Sigmoid colon (tissue), 7 donors: ENCODE results near the gene HECW1. TPM values are rescaled to one million over a fixed set of nuclear protein-coding genes. Genes with fewer than 3 reads are reported as not detected.

Experiments used
- DNase-seq: peaks from one replicate; pipeline ENCODE4 v3.0.0-alpha.2; 2019
- H3K27ac ChIP-seq, 4 donors: fragments of 200-600 bp; sonication (generic); one replicate each; pipeline ENCODE4 v1.5.1; 2016 to 2019; ENCODE audit warnings: mild to moderate bottlenecking in 1 of 4
- H3K27me3 ChIP-seq, 3 donors: fragments of 200-600 bp; sonication (generic); one replicate each; pipeline ENCODE4 v1.5.1; 2019; ENCODE audit warnings: mild to moderate bottlenecking in 1 of 3
- H3K36me3 ChIP-seq, 4 donors: fragments of 200-600 bp; sonication (generic); one replicate each; pipeline ENCODE4 v1.5.1; 2016 to 2019
- H3K4me1 ChIP-seq, 4 donors: fragments of 200-600 bp; sonication (generic); one replicate each; pipeline ENCODE4 v1.5.1; 2017 to 2019
- H3K4me3 ChIP-seq, 4 donors: fragments of 200-600 bp; sonication (generic); one replicate each; pipeline ENCODE4 v1.5.1; 2017 to 2019; ENCODE audit warnings: mild to moderate bottlenecking in 2 of 4, moderate library complexity in 1 of 4
- H3K9me3 ChIP-seq, 4 donors: fragments of 200-600 bp in 3 of 4; sonication (generic) in 3 of 4; one replicate each; pipeline versions ENCODE4 v1.5.1 to v1.6.1; 2013 to 2019
- EP300 ChIP-seq, 4 donors: sonication (generic); formaldehyde crosslinking; IDR thresholded peaks; one replicate each; pipeline ENCODE4 v1.6.1; 2017; ENCODE audit warnings: antibody characterized with exemption in 4 of 4
- POLR2A ChIP-seq, 2 donors: fragments of 450-650 bp; IDR thresholded peaks; one replicate each; pipeline ENCODE4 v1.6.1; 2016; ENCODE audit warnings: antibody characterized with exemption in 2 of 2, mild to moderate bottlenecking in 2 of 2, moderate library complexity in 2 of 2
- POLR2AphosphoS5 ChIP-seq, 4 donors: sonication (generic); formaldehyde crosslinking; IDR thresholded peaks; one replicate each; pipeline ENCODE4 v1.6.1; 2017; ENCODE audit warnings: antibody characterized with exemption in 4 of 4
- WGBS, 2 donors: extraction: QIAGEN DNeasy Blood & Tissue Kit; methylation state at CpG; one replicate each; pipeline ENCODE4 v1.1.7; 2013; 5-methylcytosine and 5-hydroxymethylcytosine counted together
- intact Hi-C: fragments of 100-400 bp; cut with DNase I; formaldehyde crosslinking; loops from one replicate; pipeline ENCODE4 v1.15.1; 2023
- polyA plus RNA-seq, 3 donors: library from polyadenylated mRNA; stranded (reverse); fragments of 200-250 nt; gene quantifications; one replicate each; pipeline ENCODE4 v1.2.3, GENCODE V29; 2013
- total RNA-seq, 4 donors: library from RNA; depleted of rRNA; stranded (reverse); fragments of >200 nt; gene quantifications; one replicate each; pipeline ENCODE4 v1.1.0, GENCODE V29; 2016
- TF ChIP-seq, protein P1 (sequence below), 4 experiments: fragments of 450-650 bp in 3 of 4; fragments of 200-600 bp in 1 of 4; IDR thresholded peaks; one replicate each; pipeline ENCODE4 v1.5.1; 2016 to 2019; ENCODE audit warnings: antibody characterized with exemption in 4 of 4, mild to moderate bottlenecking in 3 of 4, moderate library complexity in 2 of 4
- donor health status: healthy with polysubstance abuse.
- donor health status: Bipolar disorder and iron deficiency.
- donor health status: healthy.

HECW1 gene
- total and polyA plus RNA-seq, 7 donors, result 0.33 to 7.8 (median 1.2) TPM

DNA sequence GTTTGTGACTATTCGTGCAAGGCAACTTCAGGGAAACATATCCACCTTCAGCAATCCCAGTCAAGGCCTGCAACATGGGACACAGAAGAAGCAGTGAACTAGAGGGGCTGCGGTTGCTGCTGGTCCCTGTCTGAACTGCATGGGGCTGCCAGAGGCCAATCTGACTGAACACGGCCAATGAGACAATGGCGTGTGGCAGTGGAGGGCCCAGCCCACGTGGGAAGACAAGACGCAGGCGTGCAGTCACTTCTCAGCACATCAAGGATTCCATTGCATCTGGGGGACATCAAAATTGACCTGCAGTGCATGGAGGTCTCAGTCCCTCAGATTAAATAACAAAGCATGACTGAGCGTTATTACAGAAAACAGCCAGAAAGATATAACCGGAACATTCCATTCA, 215.9 kb downstream of the HECW1 start:
- TF ChIP-seq, protein P1, sequence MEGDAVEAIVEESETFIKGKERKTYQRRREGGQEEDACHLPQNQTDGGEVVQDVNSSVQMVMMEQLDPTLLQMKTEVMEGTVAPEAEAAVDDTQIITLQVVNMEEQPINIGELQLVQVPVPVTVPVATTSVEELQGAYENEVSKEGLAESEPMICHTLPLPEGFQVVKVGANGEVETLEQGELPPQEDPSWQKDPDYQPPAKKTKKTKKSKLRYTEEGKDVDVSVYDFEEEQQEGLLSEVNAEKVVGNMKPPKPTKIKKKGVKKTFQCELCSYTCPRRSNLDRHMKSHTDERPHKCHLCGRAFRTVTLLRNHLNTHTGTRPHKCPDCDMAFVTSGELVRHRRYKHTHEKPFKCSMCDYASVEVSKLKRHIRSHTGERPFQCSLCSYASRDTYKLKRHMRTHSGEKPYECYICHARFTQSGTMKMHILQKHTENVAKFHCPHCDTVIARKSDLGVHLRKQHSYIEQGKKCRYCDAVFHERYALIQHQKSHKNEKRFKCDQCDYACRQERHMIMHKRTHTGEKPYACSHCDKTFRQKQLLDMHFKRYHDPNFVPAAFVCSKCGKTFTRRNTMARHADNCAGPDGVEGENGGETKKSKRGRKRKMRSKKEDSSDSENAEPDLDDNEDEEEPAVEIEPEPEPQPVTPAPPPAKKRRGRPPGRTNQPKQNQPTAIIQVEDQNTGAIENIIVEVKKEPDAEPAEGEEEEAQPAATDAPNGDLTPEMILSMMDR (IDR thresholded peaks at IDR 0.05), result no peak
- no peak for TF ChIP-seq EP300 (IDR thresholded peaks at IDR 0.05)
- no peak for TF ChIP-seq POLR2A (IDR thresholded peaks at IDR 0.05)
- TF ChIP-seq POLR2AphosphoS5 (IDR thresholded peaks at IDR 0.05), result no peak
- Histone ChIP-seq H3K27me3 (no peaks in the 10 kb centered on the region), H3K9me3 (no peaks in the 10 kb centered on the region), H3K4me1 (no peaks in the 10 kb centered on the region), H3K36me3 (no peaks in the 10 kb centered on the region), H3K27ac (no peak overlapping the region), H3K4me3 (no peak overlapping the region)
- no peak for DNase-seq
- WGBS, 2 donors, result 90 to 93% methylated on average over 9 of the region's 9 CpGs
- intact Hi-C loops, result no loop called here

DNA sequence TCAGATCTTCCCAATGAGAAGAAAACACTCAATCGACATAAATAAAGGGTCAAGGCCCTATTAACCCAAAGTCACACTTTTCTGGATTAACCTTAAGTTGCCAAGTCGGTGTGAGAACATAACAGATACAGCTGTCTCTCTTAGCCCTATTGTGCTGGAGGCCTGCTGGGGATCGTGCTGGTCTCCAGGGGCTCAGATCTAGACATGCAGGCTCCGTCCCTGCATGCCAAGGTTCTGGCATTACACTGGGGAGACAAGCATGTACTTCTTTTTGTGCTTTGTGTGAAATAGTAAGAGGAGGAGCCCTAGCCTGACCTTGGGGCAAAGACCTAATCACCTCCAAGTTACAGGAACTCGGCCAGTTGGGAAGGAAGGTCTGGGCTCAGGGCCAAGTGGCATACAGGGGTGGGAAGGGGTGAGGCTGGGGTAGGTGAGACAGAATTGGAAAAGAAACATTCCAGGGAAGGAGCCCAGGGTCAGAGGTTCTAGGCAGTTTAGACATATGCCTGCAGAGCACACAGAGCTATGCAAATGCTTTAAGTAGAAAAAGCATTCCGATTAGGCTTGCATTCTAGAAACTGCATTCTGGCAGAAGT, 216.4 kb downstream of the HECW1 start:
- no peak overlapping the region for H3K27ac ChIP-seq
- no peaks in the 10 kb centered on the region for H3K36me3 ChIP-seq
- H3K27me3 ChIP-seq, result no peaks in the 10 kb centered on the region
- no peaks in the 10 kb centered on the region for H3K4me1 ChIP-seq
- H3K9me3 ChIP-seq, result no peaks in the 10 kb centered on the region
- intact Hi-C loops, result no loop called here
- H3K4me3 ChIP-seq, result no peak overlapping the region
- TF ChIP-seq POLR2A (IDR thresholded peaks at IDR 0.05) (no peak), EP300 (IDR thresholded peaks at IDR 0.05) (no peak), POLR2AphosphoS5 (IDR thresholded peaks at IDR 0.05) (no peak)
- TF ChIP-seq, protein P1 (IDR thresholded peaks at IDR 0.05), result no peak
- no peak for DNase-seq
- 59 to 66% methylated on average over 6 of the region's 6 CpGs for WGBS, 2 donors

DNA sequence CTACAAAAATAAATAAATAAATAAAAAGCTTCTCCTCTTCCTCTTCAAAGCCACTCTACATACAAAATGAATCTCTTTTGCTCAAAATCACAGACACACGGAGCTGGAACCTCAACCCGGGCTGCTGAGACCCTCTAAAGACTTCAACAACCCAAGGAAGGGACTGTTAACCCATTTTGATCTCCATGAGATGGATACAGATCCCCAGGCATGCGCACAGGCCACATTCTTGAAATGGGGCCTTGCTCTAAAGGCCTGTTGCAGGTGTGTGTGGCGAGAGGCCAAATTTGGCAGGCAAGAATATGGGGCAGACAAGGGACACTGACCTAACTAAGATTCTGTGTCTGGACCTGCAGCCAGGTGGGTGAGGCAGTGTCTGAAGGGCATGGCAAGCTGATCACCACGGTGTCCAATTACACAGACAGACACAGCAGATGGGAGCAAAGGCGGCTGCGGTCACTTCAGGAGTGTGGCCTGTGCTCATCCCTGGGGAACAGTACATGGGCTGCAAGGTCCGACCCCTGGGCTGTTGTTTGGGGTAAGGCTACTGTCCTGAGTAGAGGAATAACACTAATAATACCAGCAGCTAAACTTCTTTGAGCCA, 219.8 kb downstream of the HECW1 start:
- Histone ChIP-seq H3K4me1 (no peaks in the 10 kb centered on the region), H3K4me3 (no peak overlapping the region), H3K27ac (no peak overlapping the region), H3K27me3 (no peaks in the 10 kb centered on the region), H3K36me3 (no peaks in the 10 kb centered on the region), H3K9me3 (no peaks in the 10 kb centered on the region)
- TF ChIP-seq EP300 (IDR thresholded peaks at IDR 0.05) (no peak), POLR2A (IDR thresholded peaks at IDR 0.05) (no peak), POLR2AphosphoS5 (IDR thresholded peaks at IDR 0.05) (no peak)
- TF ChIP-seq, protein P1 (IDR thresholded peaks at IDR 0.05), result no peak
- 80 to 88% methylated on average over 8 of the region's 8 CpGs for WGBS, 2 donors
- intact Hi-C loops, result no loop called here
- no peak for DNase-seq

DNA sequence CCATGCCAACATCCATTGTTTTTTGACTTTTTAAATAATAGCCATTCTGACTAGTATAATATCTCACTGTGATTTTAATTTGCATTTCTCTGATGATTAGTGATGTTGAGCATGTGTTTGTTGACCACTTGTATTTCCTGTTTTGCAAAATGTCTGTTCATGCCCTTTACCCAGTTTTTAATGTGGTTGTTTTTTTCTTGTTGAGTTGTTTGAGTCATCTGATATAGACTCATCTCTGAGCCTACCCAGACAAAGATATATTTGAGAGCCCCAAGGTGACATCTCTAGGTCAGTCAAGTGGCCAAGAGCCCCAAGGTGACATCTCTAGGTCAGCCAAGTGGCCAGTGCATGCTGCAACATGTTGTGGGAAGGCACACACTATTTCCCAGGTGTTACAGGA, 224.7 kb downstream of the HECW1 start:
- no peaks in the 10 kb centered on the region for H3K36me3 ChIP-seq
- peaks cover 0 to 3% (median 0%) of the 10 kb centered on the region in 3 donors for H3K27me3 ChIP-seq
- DNase-seq, result no peak
- H3K4me3 ChIP-seq, result no peak overlapping the region
- no peaks in the 10 kb centered on the region for H3K4me1 ChIP-seq
- TF ChIP-seq EP300 (IDR thresholded peaks at IDR 0.05), result no peak
- no peak for TF ChIP-seq POLR2AphosphoS5 (IDR thresholded peaks at IDR 0.05)
- TF ChIP-seq, protein P1 (IDR thresholded peaks at IDR 0.05), result no peak
- TF ChIP-seq POLR2A (IDR thresholded peaks at IDR 0.05), result no peak
- intact Hi-C loops, result no loop called here
- no peak overlapping the region for H3K27ac ChIP-seq
- H3K9me3 ChIP-seq, result no peaks in the 10 kb centered on the region

DNA sequence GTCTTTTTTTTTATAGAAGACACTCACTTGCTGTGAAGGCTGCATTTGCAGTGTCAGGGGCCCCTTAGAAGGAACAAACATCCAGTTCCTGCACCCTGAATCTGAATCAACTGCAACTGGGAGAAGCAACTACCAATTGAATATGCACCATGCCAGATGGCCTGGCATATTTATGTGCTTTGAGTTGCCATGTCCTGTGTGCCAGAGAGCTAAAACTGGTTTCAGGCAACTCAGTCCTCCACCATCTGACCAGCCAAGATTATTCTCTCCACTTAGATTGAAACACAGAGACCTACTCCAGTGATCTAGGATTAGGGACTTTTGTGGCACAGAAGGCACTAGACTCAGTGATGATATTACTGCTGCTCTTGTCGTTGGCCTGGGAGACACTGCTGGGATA, 225.4 kb downstream of the HECW1 start:
- Histone ChIP-seq H3K36me3 (no peaks in the 10 kb centered on the region), H3K4me1 (no peaks in the 10 kb centered on the region), H3K27me3 (peaks cover 0 to 3% (median 0%) of the 10 kb centered on the region in 3 donors), H3K9me3 (no peaks in the 10 kb centered on the region), H3K27ac (no peak overlapping the region), H3K4me3 (no peak overlapping the region)
- WGBS, 2 donors, result 73 to 82% methylated on average over 1 of the region's 1 CpG
- TF ChIP-seq, protein P1 (IDR thresholded peaks at IDR 0.05), result no peak
- no peak for DNase-seq
- intact Hi-C loops, result no loop called here
